HG03439 (cell line): Measurements from ENCODE around the gene SLC39A2.
"Not testable (repeated sequence)": the region's sequence is repeated elsewhere in the genome, so short reads cannot be mapped to it uniquely, and the experiment has no call there.

Experiments
- ATAC-seq: cut with Tn5 transposase; IDR thresholded peaks from one replicate; pipeline ENCODE4 v1.9.1; 2021; ENCODE audit warnings: mild to moderate bottlenecking, moderate library complexity; ENCODE audit not compliant: unreplicated experiment

Gene SLC39A2

GRCh38 chr14:20998674-20999366 is at the start of gene SLC39A2:
TSS of gene SLC39A2 (plus strand) at chr14:20999293. CDS start at chr14:20999447, 154 bp downstream.
- no peak for ATAC-seq

- not testable (repeated sequence) for ATAC-seq
Measured at GRCh38 chr14:20954736-20955537, 44.2 kb upstream of the SLC39A2 start, which contains the start of gene RNASE2. TSS of gene RNASE2 (plus strand) at chr14:20955487. CDS start at chr14:20955772, 285 bp downstream.

- ATAC-seq, result not testable (repeated sequence)
Measured at GRCh38 chr14:20955538-20955873, 43.6 kb upstream of the SLC39A2 start.

GRCh38 chr14:20956376-20956976 is 42.6 kb upstream of the SLC39A2 start:
- ATAC-seq, result no peak

- not testable (repeated sequence) for ATAC-seq
Measured at GRCh38 chr14:20958946-20959345, 40.1 kb upstream of the SLC39A2 start.

GRCh38 chr14:20969336-20969735 is 29.8 kb upstream of the SLC39A2 start:
- ATAC-seq, result no peak

GRCh38 chr14:20970647-20970982 is 28.5 kb upstream of the SLC39A2 start:
- ATAC-seq, result no peak

GRCh38 chr14:20970983-20971704 is 27.9 kb upstream of the SLC39A2 start:
- peak; percentile 91 for ATAC-seq

- ATAC-seq, result no peak
Measured at GRCh38 chr14:20971705-20972021, 27.4 kb upstream of the SLC39A2 start.

GRCh38 chr14:20973501-20973900 is 25.6 kb upstream of the SLC39A2 start:
- ATAC-seq, result no peak

- ATAC-seq, result no peak
Measured at GRCh38 chr14:20976291-20976690, 22.8 kb upstream of the SLC39A2 start.

GRCh38 chr14:20978687-20979086 is 20.4 kb upstream of the SLC39A2 start:
- ATAC-seq, result no peak

GRCh38 chr14:20980906-20981305 is 18.2 kb upstream of the SLC39A2 start:
- ATAC-seq, result no peak

- no peak for ATAC-seq
Measured at GRCh38 chr14:20982646-20983369, 16.3 kb upstream of the SLC39A2 start.

GRCh38 chr14:20985650-20986049 is 13.4 kb upstream of the SLC39A2 start:
- ATAC-seq, result not testable (repeated sequence)

GRCh38 chr14:20986811-20987210 is 12.3 kb upstream of the SLC39A2 start:
- no peak for ATAC-seq

- no peak for ATAC-seq
Measured at GRCh38 chr14:20988717-20989470, 10.2 kb upstream of the SLC39A2 start.

- no peak for ATAC-seq
Measured at GRCh38 chr14:20989471-20989786, 9.7 kb upstream of the SLC39A2 start.

GRCh38 chr14:20989787-20990600 is 9.1 kb upstream of the SLC39A2 start, which contains the start of gene METTL17:
TSS of gene METTL17 (plus strand) at chr14:20989980. CDS start at chr14:20990003, 23 bp downstream.
- peak; percentile 95 for ATAC-seq
